IMR-90 (cell line): ENCODE results near the gene RC3H1. TPM values are rescaled to one million over a fixed set of nuclear protein-coding genes. Genes with fewer than 3 reads are reported as not detected.

Experiments
- ATAC-seq: fragments of 200-7000 bp; cut with Tn5 transposase; 2 replicates; pipeline ENCODE4 v1.9.1; 2020; ENCODE audit warnings: low read depth, mild to moderate bottlenecking, moderate library complexity
- BruUV-seq: library from RNA; stranded (reverse); fragments of 400-500 nt; replicated peaks from 2 replicates; lab custom pipeline; 2021; lab: Mats Ljungman, UMichigan
- CTCF ChIA-PET: fragments of 300-600 bp; formaldehyde crosslinking; extraction: SDS; loops from one replicate; lab custom pipeline; 2021; ENCODE audit warnings: antibody characterized with exemption; lab: Yijun Ruan, JAX
- POLR2A ChIA-PET: fragments of 300-600 bp; sonication (Branson Sonifier 250); formaldehyde crosslinking; loops from one replicate; lab custom pipeline; 2022; ENCODE audit warnings: antibody characterized with exemption; ENCODE audit not compliant: unreplicated experiment; lab: Charles Lee
- DNase-seq: peaks from one replicate; pipeline ENCODE4 v3.0.0; 2013
- H2AFZ ChIP-seq: replicated peaks from 2 replicates; pipeline ENCODE3; 2013; ENCODE audit warnings: low read length, mild to moderate bottlenecking; ENCODE audit not compliant: poor library complexity
- H2AK5ac ChIP-seq: 2 replicates; pipeline ENCODE4 v1.6.1; 2013; ENCODE audit warnings: low read depth, low read length, inconsistent platforms
- H2AK9ac ChIP-seq: replicated peaks from 2 replicates; pipeline ENCODE3; 2013; ENCODE audit warnings: mild to moderate bottlenecking, low read depth, low read length, moderate library complexity; ENCODE audit not compliant: poor library complexity
- H2BK120ac ChIP-seq: 2 replicates; pipeline ENCODE4 v1.6.1; 2013; ENCODE audit warnings: low read depth, low read length, inconsistent platforms
- H2BK15ac ChIP-seq: 3 replicates; pipeline ENCODE4 v1.6.1; 2013; ENCODE audit warnings: low read depth, low read length, inconsistent platforms
- H2BK20ac ChIP-seq: 2 replicates; pipeline ENCODE4 v1.6.1; 2013; ENCODE audit warnings: low read depth, mild to moderate bottlenecking, inconsistent platforms, low read length, moderate library complexity
- H2BK5ac ChIP-seq: 2 replicates; pipeline ENCODE4 v1.6.1; 2013; ENCODE audit warnings: mild to moderate bottlenecking, low read depth, low read length, inconsistent platforms; ENCODE audit not compliant: poor library complexity, severe bottlenecking
- H3K14ac ChIP-seq: replicated peaks from 2 replicates; pipeline ENCODE4 v1.6.1; 2013; ENCODE audit warnings: low read depth, low read length, inconsistent platforms
- H3K18ac ChIP-seq: 2 replicates; pipeline ENCODE4 v1.6.1; 2013; ENCODE audit warnings: low read depth, low read length, control low read depth
- H3K23ac ChIP-seq: 2 replicates; pipeline ENCODE4 v1.6.1; 2013; ENCODE audit warnings: low read depth, low read length, inconsistent platforms
- H3K27ac ChIP-seq: 2 replicates; pipeline ENCODE4 v1.5.1; 2013; ENCODE audit warnings: mild to moderate bottlenecking, control low read depth, low read length; ENCODE audit not compliant: insufficient read depth
- H3K27me3 ChIP-seq: 2 replicates; pipeline ENCODE4 v1.6.1; 2013; ENCODE audit warnings: low read length; ENCODE audit not compliant: control insufficient read depth, insufficient read depth
- H3K36me3 ChIP-seq: 2 replicates; pipeline ENCODE4 v1.6.1; 2013; ENCODE audit warnings: low read length, mixed read lengths; ENCODE audit not compliant: control insufficient read depth, insufficient read depth
- H3K4ac ChIP-seq: 2 replicates; pipeline ENCODE4 v1.6.1; 2013; ENCODE audit warnings: low read depth, low read length, inconsistent platforms
- H3K4me1 ChIP-seq: 2 replicates; pipeline ENCODE4 v1.6.1; 2013; ENCODE audit warnings: low read length, mixed read lengths; ENCODE audit not compliant: control insufficient read depth, insufficient read depth
- H3K4me2 ChIP-seq: 2 replicates; pipeline ENCODE4 v1.6.1; 2013; ENCODE audit warnings: low read depth, mild to moderate bottlenecking, control low read depth, low read length, moderate library complexity
- H3K4me3 ChIP-seq: 2 replicates; pipeline ENCODE4 v1.5.1; 2013; ENCODE audit warnings: low read depth, mild to moderate bottlenecking, control low read depth, low read length, moderate library complexity; ENCODE audit not compliant: insufficient read depth
- H3K56ac ChIP-seq: 2 replicates; pipeline ENCODE4 v1.6.1; 2013; ENCODE audit warnings: low read length, inconsistent platforms; ENCODE audit not compliant: insufficient read depth; ENCODE audit errors: extremely low read depth
- H3K79me1 ChIP-seq, 2 experiments: 2 replicates each; pipeline ENCODE4 v1.6.1; 2013; ENCODE audit warnings: low read length in 2 of 2, inconsistent platforms in 1 of 2, low read depth in 1 of 2
- H3K9ac ChIP-seq: 2 replicates; pipeline ENCODE4 v1.6.1; 2013; ENCODE audit warnings: low read depth, low read length, control low read depth
- H3K9me1 ChIP-seq: 2 replicates; pipeline ENCODE4 v1.6.1; 2013; ENCODE audit warnings: low read length, inconsistent platforms; ENCODE audit not compliant: insufficient read depth
- H3K9me3 ChIP-seq: 2 replicates; pipeline ENCODE4 v1.6.1; 2013; ENCODE audit warnings: low read length; ENCODE audit not compliant: control insufficient read depth, insufficient read depth
- H4K20me1 ChIP-seq: 2 replicates; pipeline ENCODE4 v1.6.1; 2013; ENCODE audit warnings: low read length, inconsistent platforms; ENCODE audit not compliant: insufficient read depth
- H4K5ac ChIP-seq: 2 replicates; pipeline ENCODE4 v1.6.1; 2013; ENCODE audit warnings: mild to moderate bottlenecking, low read depth, low read length, control low read depth
- H4K8ac ChIP-seq, 2 experiments: 2 replicates each; pipeline ENCODE4 v1.6.1; 2013; ENCODE audit warnings: low read depth in 2 of 2, low read length in 2 of 2, control low read depth in 1 of 2, inconsistent platforms in 1 of 2
- H4K91ac ChIP-seq: 2 replicates; pipeline ENCODE4 v1.6.1; 2013; ENCODE audit warnings: low read depth, low read length, inconsistent platforms; ENCODE audit not compliant: insufficient read depth
- BHLHE40 ChIP-seq: fragments of 150-350 bp; IDR thresholded peaks from 2 replicates; pipeline ENCODE4 v1.6.1; 2016; ENCODE audit warnings: mild to moderate bottlenecking, low read depth, low read length
- CEBPB ChIP-seq: IDR thresholded peaks from 2 replicates; pipeline ENCODE4 v1.6.1; 2012; ENCODE audit warnings: low read depth, low read length, improper control_type of control experiment
- CHD1 ChIP-seq: IDR thresholded peaks from 2 replicates; pipeline ENCODE4 v1.6.1; 2012; ENCODE audit warnings: low read depth, low read length, improper control_type of control experiment
- CTCF ChIP-seq: conservative IDR thresholded peaks from 2 replicates; pipeline ENCODE4 v1.5.1; 2012; ENCODE audit warnings: mild to moderate bottlenecking, low read depth, low read length, improper control_type of control experiment
- ELK1 ChIP-seq: fragments of 150-350 bp; IDR thresholded peaks from 2 replicates; pipeline ENCODE4 v1.6.1; 2016; ENCODE audit warnings: low read depth, mild to moderate bottlenecking, low read length, moderate library complexity, borderline replicate concordance
- MAFK ChIP-seq: IDR thresholded peaks from 2 replicates; pipeline ENCODE4 v1.6.1; 2012; ENCODE audit warnings: low read depth, low read length, improper control_type of control experiment
- MAZ ChIP-seq: IDR thresholded peaks from 2 replicates; pipeline ENCODE4 v1.6.1; 2012; ENCODE audit warnings: low read depth, mild to moderate bottlenecking, low read length, improper control_type of control experiment, moderate library complexity, borderline replicate concordance
- POLR2A ChIP-seq: IDR thresholded peaks from 2 replicates; pipeline ENCODE4 v1.6.1; 2012; ENCODE audit warnings: mild to moderate bottlenecking, low read depth, low read length
- RAD21 ChIP-seq: IDR thresholded peaks from 2 replicates; pipeline ENCODE4 v1.6.1; 2012; ENCODE audit warnings: low read length, improper control_type of control experiment
- RCOR1 ChIP-seq: IDR thresholded peaks from 2 replicates; pipeline ENCODE4 v1.6.1; 2012; ENCODE audit warnings: mild to moderate bottlenecking, low read length, improper control_type of control experiment; ENCODE audit not compliant: insufficient replicate concordance
- RFX5 ChIP-seq: IDR thresholded peaks from 2 replicates; pipeline ENCODE4 v1.8.0; 2012; ENCODE audit warnings: low read depth, mild to moderate bottlenecking, low read length, moderate library complexity
- SMC3 ChIP-seq: fragments of 150-350 bp; IDR thresholded peaks from 2 replicates; pipeline ENCODE4 v1.6.1; 2016; ENCODE audit warnings: low read depth, mild to moderate bottlenecking, antibody characterized with exemption, low read length, moderate library complexity
- USF2 ChIP-seq: fragments of 150-350 bp; IDR thresholded peaks from 2 replicates; pipeline ENCODE4 v1.6.1; 2017; ENCODE audit warnings: mild to moderate bottlenecking, antibody characterized with exemption, low read length, low read depth
- WGBS, 2 experiments: methylation state at CpG; one replicate each; pipeline versions ENCODE4 v1.1.5 to v1.1.7; 2013; ENCODE audit warnings: missing lambda C conversion rate in 2 of 2; ENCODE audit not compliant: insufficient read length in 1 of 2; ENCODE audit errors: extremely low coverage in 2 of 2; 5-methylcytosine and 5-hydroxymethylcytosine counted together
- dilution Hi-C: fragments of 300-500 bp; cut with HindIII; formaldehyde crosslinking; loops from one replicate; pipeline ENCODE4 v1.14.3; 2018; ENCODE audit warnings: low sequenced_read_pairs; ENCODE audit not compliant: unreplicated experiment
- in situ Hi-C: fragments of 300-500 bp; cut with MboI; formaldehyde crosslinking; loops from 3 replicates; pipeline ENCODE4 v1.14.3; 2019; ENCODE audit warnings: low sequenced_read_pairs, inconsistent platforms, mixed read lengths
- intact Hi-C: fragments of 100-400 bp; cut with micrococcal nuclease; formaldehyde crosslinking; loops from 2 replicates; pipeline ENCODE4 v1.10.0; 2022
- polyA plus RNA-seq, 3 experiments: library from polyadenylated mRNA; depleted of rRNA; stranded (reverse); fragments of >200 nt; gene quantifications; 2 replicates each; pipeline ENCODE4 v1.2.3, GENCODE V29; 2012; ENCODE audit warnings: low replicate concordance in 1 of 3
- total RNA-seq: library from RNA; depleted of rRNA; stranded (reverse); fragments of >200 nt; gene quantifications from 2 replicates; pipeline ENCODE4 v1.2.3, GENCODE V29; 2012

RC3H1 gene
- total and polyA plus RNA-seq, 2 of the 4 experiments (the other 2 are of a cell fraction), result 5.1 to 39.3 TPM

- no peak for TF ChIP-seq RCOR1
Observed at GRCh38 chr1:174021591-174022079, 522 bp downstream of the RC3H1 start (continued).

- H4K8ac ChIP-seq, result no peak overlapping the region
- dilution Hi-C loops (no loop called here), in situ Hi-C loops (no loop called here), intact Hi-C loops (no loop called here)
- H3K9me3 ChIP-seq, result no peaks in the 10 kb centered on the region
- no peak overlapping the region for H3K4ac ChIP-seq
- no peak overlapping the region for H2BK5ac ChIP-seq
- H2AK5ac ChIP-seq, result no peak overlapping the region
- peaks cover 9% of the 10 kb centered on the region for H3K4me1 ChIP-seq
- H2AFZ ChIP-seq, result no peak overlapping the region
- ChIA-PET POLR2A (interaction anchor here (0.6 kb wide), 1 partner anchor 1287 kb away, joined by 5 read pairs; no protein-coding TSS in a partner anchor), CTCF (interaction anchor here (0.6 kb wide), 1 partner anchor 183 kb away, joined by 4 read pairs; no protein-coding TSS in a partner anchor)
- H3K4me2 ChIP-seq, result 0 out of 2 replicates have a peak overlapping the region, but pooled peaks have one; percentile 10
- H3K27me3 ChIP-seq, result no peaks in the 10 kb centered on the region
- no peaks in the 10 kb centered on the region for H3K36me3 ChIP-seq
- H3K9ac ChIP-seq, result 0 out of 2 replicates have a peak overlapping the region, but pooled peaks have one; percentile 19
- H3K18ac ChIP-seq, result no peak overlapping the region
- peaks cover 0 to 46% of the 10 kb centered on the region in 2 experiments; a peak in 3 of 4 replicates for H3K79me1 ChIP-seq
- H3K23ac ChIP-seq, result peak overlapping the region; percentile 88; the same call in 1 of the 2 replicates
- peaks cover 6% of the 10 kb centered on the region for H3K9me1 ChIP-seq
- H3K56ac ChIP-seq, result no peak overlapping the region
- H4K91ac ChIP-seq, result no peak overlapping the region
- H2BK15ac ChIP-seq, result no peak overlapping the region
- no peak for DNase-seq
- H3K14ac ChIP-seq, result peak overlapping the region; percentile 76
- no peak overlapping the region for H2BK120ac ChIP-seq
- no peak overlapping the region for H2BK20ac ChIP-seq
- 71% methylated on average over 1 of the region's 2 CpGs; no CpG with 5 or more reads in 1 of the 2 experiments for WGBS, 2 experiments
- no peak overlapping the region for H2AK9ac ChIP-seq
- H4K20me1 ChIP-seq, result peaks cover 62% of the 10 kb centered on the region
- TSS peak; percentile 7 for BruUV-seq
- no peak overlapping the region for H4K5ac ChIP-seq
- ATAC-seq, result no peak
- no peak overlapping the region for H3K27ac ChIP-seq
- no peak overlapping the region for H3K4me3 ChIP-seq
- no peak for TF ChIP-seq BHLHE40
- TF ChIP-seq CHD1, result no peak
- no peak for TF ChIP-seq RFX5
- no peak for TF ChIP-seq SMC3
- no peak for TF ChIP-seq POLR2A
- TF ChIP-seq CEBPB, result no peak
- TF ChIP-seq ELK1, result no peak
- TF ChIP-seq USF2, result no peak
- TF ChIP-seq MAZ, result no peak
- no peak for TF ChIP-seq RAD21
- no peak for TF ChIP-seq CTCF
- TF ChIP-seq RCOR1, result no peak
- TF ChIP-seq MAFK, result no peak
Observed at GRCh38 chr1:174018565-174018964, 3.6 kb downstream of the RC3H1 start.
